ENCODE data around the gene PON3.

Gene PON3

GRCh38 chr7:95342029-95342428 is 54.1 kb downstream of the PON3 start:
- Histone ChIP-seq H3K4me1 (ENCODE audit: control insufficient read depth, insufficient read depth, low read length) (no peaks in the 10 kb centered on the region), H3K27ac (ENCODE audit: extremely low read depth, low read depth, low read length) (no peak overlapping the region), H3K4me3 (ENCODE audit: low read depth, low read length) (no peak overlapping the region), H3K36me3 (ENCODE audit: control insufficient read depth in 2 of 2, insufficient read depth in 1 of 2, low read length in 2 of 2) (no peaks in the 10 kb centered on the region), H3K9me3 (ENCODE audit: control insufficient read depth, insufficient read depth, low read depth, low read length) (no peaks in the 10 kb centered on the region)
- ChIA-PET CTCF (interaction anchor here (0.6 kb wide), 1 partner anchor 128 kb away, joined by 3 read pairs; no protein-coding TSS in a partner anchor), POLR2A (no interaction called here)
- TF ChIP-seq ZNF10 (tag by site-specific recombination; IDR thresholded peaks at IDR 0.05) (no peak), ZNF18 (tag by site-specific recombination; IDR thresholded peaks at IDR 0.05) (no peak), ZBTB6 (tag by site-specific recombination; IDR thresholded peaks at IDR 0.05) (no peak), ZNF580 (tag by site-specific recombination; IDR thresholded peaks at IDR 0.05) (no peak), ZNF610 (tag by site-specific recombination; IDR thresholded peaks at IDR 0.05; ENCODE audit: borderline replicate concordance) (no peak), ZBTB49 (tag by site-specific recombination; IDR thresholded peaks at IDR 0.05; ENCODE audit: low read depth) (no peak), PATZ1 (tag by site-specific recombination; IDR thresholded peaks at IDR 0.05) (no peak), ZNF302 (tag by site-specific recombination; IDR thresholded peaks at IDR 0.05; ENCODE audit: low read depth) (no peak), ZNF692 (tag by site-specific recombination; IDR thresholded peaks at IDR 0.05) (no peak), ZNF639 (tag by site-specific recombination; IDR thresholded peaks at IDR 0.05) (no peak), ZNF19 (tag by site-specific recombination; IDR thresholded peaks at IDR 0.05; ENCODE audit: low read depth) (no peak), ZNF23 (tag by site-specific recombination; IDR thresholded peaks at IDR 0.05; ENCODE audit: borderline replicate concordance) (no peak), ZNF776 (tag by site-specific recombination; IDR thresholded peaks at IDR 0.05; ENCODE audit: borderline replicate concordance) (no peak), ZBTB20 (tag by site-specific recombination; IDR thresholded peaks at IDR 0.05) (no peak), OSR2 (tag by site-specific recombination; IDR thresholded peaks at IDR 0.05) (no peak), KLF10 (tag by site-specific recombination; IDR thresholded peaks at IDR 0.05) (no peak), ZEB2 (tag by site-specific recombination; IDR thresholded peaks at IDR 0.05) (no peak)

Measured in HEK293 (cell line).